Peyer's patch (tissue), 4 donors: ENCODE results near the gene FUOM. TPM values are rescaled to one million over a fixed set of nuclear protein-coding genes. Genes with fewer than 3 reads are reported as not detected.
A peak's percentile ranks its signal among the peaks of the same experiment; 100 is the strongest.
"Not testable (repeated sequence)": the region's sequence is repeated elsewhere in the genome, so short reads cannot be mapped to it uniquely, and the experiment has no call there.

ENCODE experiments used
- DNase-seq, 3 donors: peaks; one replicate each; pipeline ENCODE4 v3.0.0-alpha.2; 2017 to 2019
- H3K27ac ChIP-seq, 4 donors: fragments of 200-600 bp; sonication (generic); one replicate each; pipeline ENCODE4 v1.5.1; 2016 to 2019
- H3K27me3 ChIP-seq, 2 donors: fragments of 200-600 bp; sonication (generic); one replicate each; pipeline ENCODE4 v1.5.1; 2019
- H3K36me3 ChIP-seq, 3 donors: fragments of 200-600 bp; sonication (generic); one replicate each; pipeline ENCODE4 v1.5.1; 2016 to 2019
- H3K4me1 ChIP-seq, 4 donors: fragments of 200-600 bp; sonication (generic); one replicate each; pipeline ENCODE4 v1.5.1; 2016 to 2019
- H3K4me3 ChIP-seq, 4 donors: fragments of 200-600 bp; sonication (generic); 1 replicate in 3 of 4; 2 replicates in 1 of 4; pipeline ENCODE4 v1.5.1; 2016 to 2019; ENCODE audit warnings: mild to moderate bottlenecking in 1 of 4
- H3K9me3 ChIP-seq, 4 donors: fragments of 200-600 bp; sonication (generic); one replicate each; pipeline ENCODE4 v1.5.1; 2016 to 2019; ENCODE audit warnings: mild to moderate bottlenecking in 1 of 4
- CTCF ChIP-seq, 6 experiments: fragments of 450-650 bp in 4 of 6; fragments of 200-600 bp in 2 of 6; sonication (generic) in 1 of 6; IDR thresholded peaks; one replicate each; pipeline ENCODE4 v1.5.1; 2017 to 2019; ENCODE audit warnings: antibody characterized with exemption in 6 of 6, mild to moderate bottlenecking in 3 of 6, moderate library complexity in 1 of 6
- POLR2A ChIP-seq, 2 donors: fragments of 450-650 bp; IDR thresholded peaks; one replicate each; pipeline ENCODE4 v1.5.1; 2017; ENCODE audit warnings: antibody characterized with exemption in 2 of 2, mild to moderate bottlenecking in 2 of 2, moderate library complexity in 2 of 2
- total RNA-seq, 4 donors: library from RNA; depleted of rRNA; stranded (reverse); fragments of >200 nt; gene quantifications; one replicate each; pipeline ENCODE4 v1.1.0, GENCODE V29; 2016

FUOM gene
- total RNA-seq, 4 donors from 2014 or later: 88.3 to 214 (median 163) TPM

- peak within 1 kb of the TSS; percentile 80 to 99 (median 94) for H3K27ac ChIP-seq
- peak within 1 kb of the TSS; percentile 79 to 100 (median 97) for H3K4me3 ChIP-seq
- peak; percentile 59 to 83 (median 80) for DNase-seq
- no peaks in the 10 kb centered on the region for H3K9me3 ChIP-seq
- peaks cover 0 to 7% (median 0%) of the 10 kb centered on the region in 3 donors for H3K36me3 ChIP-seq
- peak in 1 of 2 donors; percentile 35 for TF ChIP-seq POLR2A (IDR thresholded peaks at IDR 0.05)
- TF ChIP-seq CTCF (IDR thresholded peaks at IDR 0.05): no peak
- H3K27me3 ChIP-seq: no peaks in the 10 kb centered on the region
- peaks cover 0 to 32% (median 5%) of the 10 kb centered on the region in 4 donors for H3K4me1 ChIP-seq
These were observed 21.5 kb upstream of the FUOM start, which contains the start of gene PAOX for GRCh38 chr10:133379152-133379800. Gene PAOX, plus strand, starts transcription at chr10:133379262. Its CDS starts 55 bp downstream, at chr10:133379317.

- TF ChIP-seq CTCF (IDR thresholded peaks at IDR 0.05) (peak in 1 of 6 experiments; percentile 4), POLR2A (IDR thresholded peaks at IDR 0.05) (peak; percentile 69 to 76)
- Histone ChIP-seq H3K27me3 (no peaks in the 10 kb centered on the region), H3K36me3 (no peaks in the 10 kb centered on the region), H3K4me3 (peak overlapping the region; percentile 79 to 100 (median 94)), H3K4me1 (peaks cover 0 to 38% (median 8%) of the 10 kb centered on the region in 4 donors), H3K9me3 (no peaks in the 10 kb centered on the region), H3K27ac (peak overlapping the region; percentile 80 to 99 (median 94))
- DNase-seq: peak; percentile 60 to 88 (median 87)
These were observed 20.7 kb upstream of the FUOM start for GRCh38 chr10:133378251-133379096.

GRCh38 chr10:133377818-133378250 lies 20.0 kb upstream of the FUOM start:
- TF ChIP-seq POLR2A (IDR thresholded peaks at IDR 0.05): no peak
- no peak for TF ChIP-seq CTCF (IDR thresholded peaks at IDR 0.05)
- Histone ChIP-seq H3K36me3 (no peaks in the 10 kb centered on the region), H3K27ac (peak overlapping the region; percentile 80 to 99 (median 94)), H3K9me3 (no peaks in the 10 kb centered on the region), H3K27me3 (no peaks in the 10 kb centered on the region), H3K4me3 (peak overlapping the region; percentile 79 to 100 (median 94)), H3K4me1 (peaks cover 0 to 38% (median 8%) of the 10 kb centered on the region in 4 donors)
- DNase-seq: no peak

GRCh38 chr10:133377025-133377817 lies 19.4 kb upstream of the FUOM start:
- H3K9me3 ChIP-seq: no peaks in the 10 kb centered on the region
- peak overlapping the region in 3 of 4 donors; percentile 80 to 99 (median 99) for H3K27ac ChIP-seq
- H3K4me3 ChIP-seq: peak overlapping the region in 1 of 4 donors; percentile 100
- H3K4me1 ChIP-seq: peaks cover 0 to 41% (median 13%) of the 10 kb centered on the region in 4 donors
- no peak for TF ChIP-seq CTCF (IDR thresholded peaks at IDR 0.05)
- no peak for TF ChIP-seq POLR2A (IDR thresholded peaks at IDR 0.05)
- peak in 1 of 3 donors; percentile 48 for DNase-seq
- H3K27me3 ChIP-seq: no peaks in the 10 kb centered on the region
- no peaks in the 10 kb centered on the region for H3K36me3 ChIP-seq

- H3K4me1 ChIP-seq: peaks cover 0 to 47% (median 13%) of the 10 kb centered on the region in 4 donors
- H3K36me3 ChIP-seq, H3K27ac ChIP-seq, H3K27me3 ChIP-seq, H3K9me3 ChIP-seq, H3K4me3 ChIP-seq, DNase-seq: not testable (repeated sequence)
These were observed 18.4 kb upstream of the FUOM start for GRCh38 chr10:133376183-133376582.
